Liver (tissue), 9 donors: ENCODE measurements around the gene CD209. TPM values are rescaled to one million over a fixed set of nuclear protein-coding genes. Genes with fewer than 3 reads are reported as not detected.

Source experiments
- DNase-seq: peaks from one replicate; pipeline ENCODE4 v3.0.0-alpha.2; 2017; ENCODE audit warnings: low spot score
- H3K27ac ChIP-seq, 2 donors: one replicate each; pipeline ENCODE4 v1.7.0; 2013; ENCODE audit warnings: inconsistent platforms in 2 of 2, low read length in 2 of 2, control low read depth in 1 of 2, low read depth in 1 of 2, mild to moderate bottlenecking in 1 of 2
- H3K27me3 ChIP-seq, 4 donors: one replicate each; pipeline versions ENCODE4 v1.6.1 to v1.7.0; 2013; ENCODE audit warnings: low read length in 3 of 4, inconsistent platforms in 1 of 4, mild to moderate bottlenecking in 1 of 4, moderate library complexity in 1 of 4; ENCODE audit not compliant: control insufficient read depth in 4 of 4, insufficient read depth in 4 of 4
- H3K36me3 ChIP-seq, 4 donors: one replicate each; pipeline versions ENCODE4 v1.6.1 to v1.7.0; 2013; ENCODE audit warnings: low read length in 3 of 4, mild to moderate bottlenecking in 3 of 4, low read depth in 1 of 4, moderate library complexity in 1 of 4; ENCODE audit not compliant: control insufficient read depth in 4 of 4, insufficient read depth in 3 of 4
- H3K4me1 ChIP-seq, 4 donors: one replicate each; pipeline versions ENCODE4 v1.6.1 to v1.7.0; 2013; ENCODE audit warnings: low read length in 3 of 4, mild to moderate bottlenecking in 3 of 4, moderate library complexity in 1 of 4; ENCODE audit not compliant: control insufficient read depth in 4 of 4, insufficient read depth in 4 of 4
- H3K4me3 ChIP-seq, 3 donors: one replicate each; pipeline versions ENCODE4 v1.6.1 to v1.7.0; 2013; ENCODE audit warnings: low read length in 3 of 3, control low read depth in 1 of 3, low read depth in 1 of 3, mild to moderate bottlenecking in 1 of 3
- H3K9ac ChIP-seq, 2 donors: one replicate each; pipeline ENCODE4 v1.7.0; 2013; ENCODE audit warnings: low read length in 2 of 2, mild to moderate bottlenecking in 2 of 2, moderate library complexity in 2 of 2, control low read depth in 1 of 2, low read depth in 1 of 2
- H3K9me3 ChIP-seq, 4 donors: one replicate each; pipeline versions ENCODE4 v1.6.1 to v1.7.0; 2013; ENCODE audit warnings: low read length in 3 of 4; ENCODE audit not compliant: control insufficient read depth in 4 of 4
- FOXA1 ChIP-seq: IDR thresholded peaks from 2 replicates; pipeline ENCODE4 v1.6.1; 2016; ENCODE audit warnings: antibody characterized with exemption
- FOXA2 ChIP-seq: IDR thresholded peaks from 2 replicates; pipeline ENCODE4 v1.6.1; 2016; ENCODE audit warnings: antibody characterized with exemption
- GABPA ChIP-seq, 2 donors: IDR thresholded peaks in 1 of 2; conservative IDR thresholded peaks in 1 of 2; 2 replicates each; pipeline ENCODE4 v1.6.1; 2016; ENCODE audit warnings: antibody characterized with exemption in 2 of 2, mild to moderate bottlenecking in 1 of 2, moderate library complexity in 1 of 2
- HNF4A ChIP-seq, 2 donors: conservative IDR thresholded peaks; 2 replicates each; pipeline ENCODE4 v1.6.1; 2016; ENCODE audit warnings: antibody characterized with exemption in 2 of 2, mild to moderate bottlenecking in 2 of 2
- JUND ChIP-seq, 2 donors: IDR thresholded peaks; 2 replicates each; pipeline ENCODE4 v1.6.1; 2016; ENCODE audit warnings: antibody characterized with exemption in 2 of 2
- RAD21 ChIP-seq, 2 donors: IDR thresholded peaks; 2 replicates each; pipeline ENCODE4 v1.6.1; 2016; ENCODE audit warnings: antibody characterized with exemption in 2 of 2, mild to moderate bottlenecking in 2 of 2
- RXRA ChIP-seq, 2 donors: IDR thresholded peaks; 2 replicates each; pipeline ENCODE4 v1.6.1; 2017 to 2018; ENCODE audit warnings: antibody characterized with exemption in 2 of 2, mild to moderate bottlenecking in 1 of 2
- SP1 ChIP-seq: IDR thresholded peaks from 2 replicates; pipeline ENCODE4 v1.6.1; 2018; ENCODE audit warnings: antibody characterized with exemption, mild to moderate bottlenecking
- TAF1 ChIP-seq: conservative IDR thresholded peaks from 2 replicates; pipeline ENCODE4 v1.6.1; 2016; ENCODE audit warnings: antibody characterized with exemption, mild to moderate bottlenecking
- YY1 ChIP-seq: IDR thresholded peaks from 2 replicates; pipeline ENCODE4 v1.6.1; 2016; ENCODE audit warnings: antibody characterized with exemption, mild to moderate bottlenecking
- WGBS: extraction: QIAGEN DNeasy Blood & Tissue Kit; methylation state at CpG from one replicate; pipeline ENCODE4 v1.1.7; 2013; 5-methylcytosine and 5-hydroxymethylcytosine counted together
- polyA plus RNA-seq, 2 donors: library from polyadenylated mRNA; stranded (reverse) in 1 of 2; unstranded in 1 of 2; fragments of 200-250 nt in 1 of 2; fragments of >200 nt in 1 of 2; fragmentation: Nextera tagmentation in 1 of 2; extraction: Ambion mirVana in 1 of 2; gene quantifications; one replicate each; pipeline versions ENCODE4 v1.2.1 to v1.2.3, GENCODE V29; 2013 to 2015
- total RNA-seq, 2 donors: library from RNA; depleted of rRNA; stranded (reverse); fragments of >200 nt; gene quantifications; one replicate each; pipeline ENCODE4 v1.2.3, GENCODE V29; 2014
- TF ChIP-seq, protein P1 (sequence below): IDR thresholded peaks from 2 replicates; pipeline ENCODE4 v1.6.1; 2016; ENCODE audit warnings: antibody characterized with exemption, mild to moderate bottlenecking
- TF ChIP-seq, protein P2 (sequence below): IDR thresholded peaks from 2 replicates; pipeline ENCODE4 v1.6.1; 2016; ENCODE audit warnings: antibody characterized with exemption
- TF ChIP-seq, protein P3 (sequence below): IDR thresholded peaks from 2 replicates; pipeline ENCODE4 v1.6.1; 2016; ENCODE audit warnings: antibody characterized with exemption
- TF ChIP-seq, protein P4 (sequence below): IDR thresholded peaks from 2 replicates; pipeline ENCODE4 v1.6.1; 2016; ENCODE audit warnings: antibody characterized with exemption
- donor health status: healthy.
- donor health status: healthy.
- donor health status: healthy.
- donor health status: healthy.
- donor health status: healthy.

Gene CD209
- total and polyA plus RNA-seq, 4 donors = 0.44 to 3.5 (median 1.8) TPM

DNA sequence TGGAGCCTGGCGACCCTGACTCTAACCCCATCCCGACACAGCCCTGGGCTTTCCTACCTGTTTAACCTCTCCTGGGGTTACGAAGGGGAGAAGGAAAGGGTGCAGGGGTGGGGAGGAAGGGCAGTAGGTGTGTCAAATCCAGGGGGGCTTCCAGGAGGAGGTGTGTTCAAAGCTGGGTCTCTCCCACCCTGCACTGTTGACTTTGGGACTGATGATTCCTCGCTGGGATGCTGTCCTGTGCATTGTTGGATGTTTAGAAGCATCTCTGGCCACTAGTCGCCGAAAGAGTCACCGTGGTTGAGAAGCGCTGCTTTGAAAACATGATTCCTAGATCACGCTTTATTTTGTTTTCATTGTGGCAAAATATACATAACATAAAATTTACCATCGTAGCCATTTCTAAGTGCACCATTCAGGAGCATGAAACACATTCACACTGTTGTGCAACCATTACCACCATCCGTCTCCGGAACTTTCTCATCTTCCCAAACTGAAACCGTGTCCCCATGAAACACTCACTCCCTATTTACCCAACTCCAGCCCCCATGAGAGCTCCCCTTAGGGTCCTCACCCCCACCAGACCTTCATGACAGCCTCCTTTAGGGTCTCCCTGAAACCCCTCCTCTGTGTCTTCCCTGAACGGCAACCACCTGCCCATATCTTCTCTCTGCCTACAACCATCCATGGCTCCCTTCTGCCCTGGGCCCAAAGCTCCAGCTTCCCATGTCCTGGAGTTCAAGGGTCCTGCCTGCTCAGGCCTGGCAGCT lies 41.0 kb downstream of the CD209 start (continued):
- TF ChIP-seq, protein P1, sequence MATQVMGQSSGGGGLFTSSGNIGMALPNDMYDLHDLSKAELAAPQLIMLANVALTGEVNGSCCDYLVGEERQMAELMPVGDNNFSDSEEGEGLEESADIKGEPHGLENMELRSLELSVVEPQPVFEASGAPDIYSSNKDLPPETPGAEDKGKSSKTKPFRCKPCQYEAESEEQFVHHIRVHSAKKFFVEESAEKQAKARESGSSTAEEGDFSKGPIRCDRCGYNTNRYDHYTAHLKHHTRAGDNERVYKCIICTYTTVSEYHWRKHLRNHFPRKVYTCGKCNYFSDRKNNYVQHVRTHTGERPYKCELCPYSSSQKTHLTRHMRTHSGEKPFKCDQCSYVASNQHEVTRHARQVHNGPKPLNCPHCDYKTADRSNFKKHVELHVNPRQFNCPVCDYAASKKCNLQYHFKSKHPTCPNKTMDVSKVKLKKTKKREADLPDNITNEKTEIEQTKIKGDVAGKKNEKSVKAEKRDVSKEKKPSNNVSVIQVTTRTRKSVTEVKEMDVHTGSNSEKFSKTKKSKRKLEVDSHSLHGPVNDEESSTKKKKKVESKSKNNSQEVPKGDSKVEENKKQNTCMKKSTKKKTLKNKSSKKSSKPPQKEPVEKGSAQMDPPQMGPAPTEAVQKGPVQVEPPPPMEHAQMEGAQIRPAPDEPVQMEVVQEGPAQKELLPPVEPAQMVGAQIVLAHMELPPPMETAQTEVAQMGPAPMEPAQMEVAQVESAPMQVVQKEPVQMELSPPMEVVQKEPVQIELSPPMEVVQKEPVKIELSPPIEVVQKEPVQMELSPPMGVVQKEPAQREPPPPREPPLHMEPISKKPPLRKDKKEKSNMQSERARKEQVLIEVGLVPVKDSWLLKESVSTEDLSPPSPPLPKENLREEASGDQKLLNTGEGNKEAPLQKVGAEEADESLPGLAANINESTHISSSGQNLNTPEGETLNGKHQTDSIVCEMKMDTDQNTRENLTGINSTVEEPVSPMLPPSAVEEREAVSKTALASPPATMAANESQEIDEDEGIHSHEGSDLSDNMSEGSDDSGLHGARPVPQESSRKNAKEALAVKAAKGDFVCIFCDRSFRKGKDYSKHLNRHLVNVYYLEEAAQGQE = no peak
- TF ChIP-seq YY1 (no peak), HNF4A (conservative IDR thresholded peaks at IDR 0.05) (no peak), RAD21 (IDR thresholded peaks at IDR 0.05) (no peak), FOXA1 (no peak), GABPA (IDR thresholded peaks at IDR 0.05 in 1 of 2, conservative IDR thresholded peaks at IDR 0.05 in 1 of 2) (no peak), TAF1 (no peak)

DNA sequence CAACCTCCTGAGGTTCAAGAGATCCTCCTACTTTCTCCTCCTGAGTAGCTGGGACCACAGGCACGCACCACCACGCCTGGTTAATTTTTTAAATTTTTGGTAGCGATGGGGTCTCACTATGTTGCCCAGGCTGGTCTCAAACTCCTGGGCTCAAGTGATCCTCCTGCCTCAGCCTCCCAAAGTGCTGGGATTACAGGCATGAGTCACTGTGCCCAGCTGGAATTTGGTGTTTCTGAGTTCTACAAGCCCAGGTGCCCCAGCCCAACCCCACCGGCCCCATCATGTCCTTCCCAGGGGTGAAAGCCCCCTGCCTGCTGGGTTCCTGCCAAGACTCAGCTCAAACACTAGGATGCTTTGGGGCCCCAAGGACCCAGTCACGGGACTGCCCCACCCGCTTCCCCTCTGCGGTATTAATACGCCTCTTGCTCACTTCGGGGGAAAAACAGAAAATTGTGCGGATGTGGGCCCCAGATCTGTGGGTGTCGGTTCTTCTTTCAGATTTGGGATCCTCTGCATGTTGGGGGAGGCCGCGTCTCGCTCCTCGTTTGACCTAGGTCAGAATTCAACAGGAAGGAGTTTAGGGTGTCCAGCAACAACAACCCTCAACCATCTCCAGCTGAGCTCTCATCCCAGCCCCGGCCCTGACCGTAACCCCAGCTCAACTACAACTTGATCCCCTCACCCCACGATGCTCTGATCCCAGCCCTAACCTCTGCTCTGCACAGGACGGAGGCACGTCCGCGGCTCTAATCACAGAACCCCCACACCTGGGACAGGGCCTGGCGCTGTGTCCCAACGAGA lies 41.7 kb downstream of the CD209 start:
- Histone ChIP-seq H3K27me3 (no peaks in the 10 kb centered on the region), H3K9me3 (no peaks in the 10 kb centered on the region), H3K4me1 (no peaks in the 10 kb centered on the region), H3K36me3 (no peaks in the 10 kb centered on the region), H3K27ac (peak overlapping the region; percentile 17 to 48), H3K9ac (no peak overlapping the region), H3K4me3 (no peak overlapping the region)
- no peak for DNase-seq
- 60% methylated on average over 24 of the region's 24 CpGs for WGBS
- TF ChIP-seq FOXA1 (no peak), FOXA2 (no peak), SP1 (no peak), JUND (IDR thresholded peaks at IDR 0.05) (no peak), GABPA (IDR thresholded peaks at IDR 0.05 in 1 of 2, conservative IDR thresholded peaks at IDR 0.05 in 1 of 2) (no peak), RXRA (IDR thresholded peaks at IDR 0.05) (no peak), YY1 (no peak)
- TF ChIP-seq, protein P2, sequence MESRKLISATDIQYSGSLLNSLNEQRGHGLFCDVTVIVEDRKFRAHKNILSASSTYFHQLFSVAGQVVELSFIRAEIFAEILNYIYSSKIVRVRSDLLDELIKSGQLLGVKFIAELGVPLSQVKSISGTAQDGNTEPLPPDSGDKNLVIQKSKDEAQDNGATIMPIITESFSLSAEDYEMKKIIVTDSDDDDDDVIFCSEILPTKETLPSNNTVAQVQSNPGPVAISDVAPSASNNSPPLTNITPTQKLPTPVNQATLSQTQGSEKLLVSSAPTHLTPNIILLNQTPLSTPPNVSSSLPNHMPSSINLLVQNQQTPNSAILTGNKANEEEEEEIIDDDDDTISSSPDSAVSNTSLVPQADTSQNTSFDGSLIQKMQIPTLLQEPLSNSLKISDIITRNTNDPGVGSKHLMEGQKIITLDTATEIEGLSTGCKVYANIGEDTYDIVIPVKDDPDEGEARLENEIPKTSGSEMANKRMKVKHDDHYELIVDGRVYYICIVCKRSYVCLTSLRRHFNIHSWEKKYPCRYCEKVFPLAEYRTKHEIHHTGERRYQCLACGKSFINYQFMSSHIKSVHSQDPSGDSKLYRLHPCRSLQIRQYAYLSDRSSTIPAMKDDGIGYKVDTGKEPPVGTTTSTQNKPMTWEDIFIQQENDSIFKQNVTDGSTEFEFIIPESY = no peak
- TF ChIP-seq, protein P3, sequence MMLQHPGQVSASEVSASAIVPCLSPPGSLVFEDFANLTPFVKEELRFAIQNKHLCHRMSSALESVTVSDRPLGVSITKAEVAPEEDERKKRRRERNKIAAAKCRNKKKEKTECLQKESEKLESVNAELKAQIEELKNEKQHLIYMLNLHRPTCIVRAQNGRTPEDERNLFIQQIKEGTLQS = no peak
- TF ChIP-seq, protein P1 = no peak
- TF ChIP-seq, protein P4, sequence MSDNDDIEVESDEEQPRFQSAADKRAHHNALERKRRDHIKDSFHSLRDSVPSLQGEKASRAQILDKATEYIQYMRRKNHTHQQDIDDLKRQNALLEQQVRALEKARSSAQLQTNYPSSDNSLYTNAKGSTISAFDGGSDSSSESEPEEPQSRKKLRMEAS = no peak
